ENCODE measurements around the gene SLC10A1.
"Not testable (repeated sequence)": the region's sequence is repeated elsewhere in the genome, so short reads cannot be mapped to it uniquely, and the experiment has no call there.

SLC10A1 gene

GRCh38 chr14:69796797-69797500 lies at the start of gene SLC10A1:
TSS of gene SLC10A1 (minus strand) at chr14:69797241. CDS start at chr14:69797155, 86 bp downstream.
- DNase-seq, result no peak

- no peak for DNase-seq
Measured at GRCh38 chr14:69845787-69846186, 48.7 kb upstream of the SLC10A1 start.

- DNase-seq, result no peak
Measured at GRCh38 chr14:69845050-69845581, 48.1 kb upstream of the SLC10A1 start.

- DNase-seq, result no peak
Measured at GRCh38 chr14:69844171-69844570, 47.1 kb upstream of the SLC10A1 start.

- DNase-seq, result peak; percentile 98
Measured at GRCh38 chr14:69842686-69843420, 45.8 kb upstream of the SLC10A1 start.

GRCh38 chr14:69841656-69842055 lies 44.6 kb upstream of the SLC10A1 start:
- peak; percentile 83 for DNase-seq

GRCh38 chr14:69839661-69840060 lies 42.6 kb upstream of the SLC10A1 start:
- no peak for DNase-seq

- no peak for DNase-seq
Measured at GRCh38 chr14:69838881-69839416, 41.9 kb upstream of the SLC10A1 start.

GRCh38 chr14:69828879-69829278 lies 31.8 kb upstream of the SLC10A1 start:
- DNase-seq, result no peak

- no peak for DNase-seq
Measured at GRCh38 chr14:69828354-69828753, 31.3 kb upstream of the SLC10A1 start.

- DNase-seq, result no peak
Measured at GRCh38 chr14:69827560-69827959, 30.5 kb upstream of the SLC10A1 start.

GRCh38 chr14:69822456-69822855 lies 25.4 kb upstream of the SLC10A1 start:
- DNase-seq, result no peak

GRCh38 chr14:69820991-69821390 lies 23.9 kb upstream of the SLC10A1 start:
- DNase-seq, result no peak

GRCh38 chr14:69819607-69820006 lies 22.6 kb upstream of the SLC10A1 start:
- DNase-seq, result no peak

- peak; percentile 67 for DNase-seq
Measured at GRCh38 chr14:69818758-69819191, 21.7 kb upstream of the SLC10A1 start.

GRCh38 chr14:69816216-69816615 lies 19.2 kb upstream of the SLC10A1 start:
- no peak for DNase-seq

GRCh38 chr14:69815556-69815955 lies 18.5 kb upstream of the SLC10A1 start:
- DNase-seq, result no peak

GRCh38 chr14:69814397-69814796 lies 17.4 kb upstream of the SLC10A1 start:
- no peak for DNase-seq

- DNase-seq, result not testable (repeated sequence)
Measured at GRCh38 chr14:69813346-69813745, 16.3 kb upstream of the SLC10A1 start.

GRCh38 chr14:69812711-69813110 lies 15.7 kb upstream of the SLC10A1 start:
- DNase-seq, result peak; percentile 48

GRCh38 chr14:69811868-69812252 lies 14.8 kb upstream of the SLC10A1 start:
- no peak for DNase-seq

GRCh38 chr14:69811227-69811867 lies 14.3 kb upstream of the SLC10A1 start:
- DNase-seq, result no peak
